ENCODE data around the gene TUT7.
"Not testable (repeated sequence)": the region's sequence is repeated elsewhere in the genome, so short reads cannot be mapped to it uniquely, and the experiment has no call there.

The TUT7 gene

DNA sequence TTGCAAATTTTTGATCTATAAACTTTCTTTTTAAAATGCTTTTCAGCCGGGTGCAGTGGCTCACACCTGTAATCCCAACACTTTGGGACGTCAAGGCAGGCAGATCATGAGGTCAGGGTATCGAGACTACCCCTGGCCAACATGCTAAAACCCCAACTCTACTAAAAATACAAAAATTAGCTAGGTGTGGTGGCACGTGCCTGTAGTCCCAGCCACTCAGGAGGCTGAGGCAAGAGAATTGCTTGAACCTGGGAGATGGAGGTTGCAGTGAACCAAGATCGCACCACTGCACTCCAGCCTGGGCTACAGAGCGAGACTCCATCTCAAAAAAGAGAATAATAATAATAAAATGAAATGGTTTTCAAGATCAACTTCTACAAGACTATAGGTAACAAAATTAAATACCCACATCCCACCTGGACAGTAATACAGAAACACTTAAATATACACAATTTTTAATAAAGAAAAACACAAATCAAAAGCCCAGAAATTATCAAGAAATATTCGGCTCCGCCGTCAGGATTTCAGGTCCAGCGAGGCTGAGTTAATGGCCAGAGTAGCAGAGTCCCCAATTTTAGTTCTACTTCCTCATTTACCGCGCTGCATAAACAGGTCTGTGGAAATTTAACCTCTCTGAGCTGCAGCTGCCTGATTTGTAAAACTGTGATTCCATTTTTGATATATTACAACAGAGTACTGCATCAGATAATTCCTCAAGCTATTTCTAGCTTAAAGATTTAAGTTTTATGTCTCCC, 4.0 kb downstream of the TUT7 start:
- DNase-seq = no peak

DNA sequence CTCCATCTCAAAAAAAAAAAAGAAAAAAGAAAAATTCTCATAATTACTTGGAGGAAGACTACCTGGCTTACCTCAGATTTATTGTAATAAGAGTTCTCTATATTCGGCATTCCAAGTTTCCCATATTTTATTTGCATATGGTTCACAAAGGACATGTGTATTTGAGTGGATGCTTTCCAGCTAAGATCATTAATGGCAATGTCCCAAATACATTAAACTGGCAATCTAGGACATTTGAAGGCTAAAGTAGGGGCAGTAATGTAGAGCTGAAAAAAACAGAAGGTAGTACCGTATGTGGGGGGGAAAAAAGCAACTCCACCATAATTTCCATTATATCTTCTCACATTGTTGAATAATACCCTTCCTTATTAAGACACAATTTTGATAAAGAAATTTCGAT, 4.9 kb downstream of the TUT7 start:
- peak in 1 of 2 experiments; percentile 18 for DNase-seq

DNA sequence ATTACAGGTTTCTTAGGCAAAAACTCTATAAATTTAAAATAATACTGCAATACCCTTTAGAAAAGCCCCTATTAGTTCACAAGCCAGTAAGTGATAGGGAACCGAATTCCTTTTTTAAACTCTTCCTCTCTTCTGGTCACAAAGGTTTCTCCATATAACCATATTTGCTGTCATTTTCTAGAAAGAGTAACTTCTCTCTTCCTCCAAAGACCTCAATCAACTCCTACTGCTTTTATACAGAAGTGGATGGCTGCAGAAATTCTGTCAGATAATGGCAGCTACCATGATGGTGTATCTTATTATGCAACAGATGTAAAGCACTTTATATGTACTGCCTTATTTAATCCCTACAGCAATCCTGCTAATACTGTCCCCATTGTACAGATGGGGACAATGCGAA, 6.2 kb downstream of the TUT7 start:
- DNase-seq = no peak

DNA sequence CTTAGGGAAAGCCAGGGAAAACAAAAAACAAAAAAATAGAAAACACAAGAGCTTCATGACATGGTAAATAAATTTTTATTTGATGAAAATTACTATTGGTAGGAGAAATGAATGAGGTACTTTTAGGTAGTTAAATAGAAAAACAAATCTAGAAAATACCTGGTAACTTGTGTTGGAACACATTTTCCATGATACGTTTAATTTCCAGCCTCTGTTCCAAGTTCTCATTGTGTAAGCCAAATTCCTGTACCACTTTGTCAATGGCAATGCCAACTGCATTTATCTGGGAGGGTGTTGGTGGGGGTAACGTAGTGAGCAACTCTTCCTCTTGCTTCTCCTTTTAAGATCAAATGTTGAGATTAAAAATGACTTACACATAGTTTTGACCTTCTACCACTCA, 9.4 kb downstream of the TUT7 start:
- DNase-seq = no peak

DNA sequence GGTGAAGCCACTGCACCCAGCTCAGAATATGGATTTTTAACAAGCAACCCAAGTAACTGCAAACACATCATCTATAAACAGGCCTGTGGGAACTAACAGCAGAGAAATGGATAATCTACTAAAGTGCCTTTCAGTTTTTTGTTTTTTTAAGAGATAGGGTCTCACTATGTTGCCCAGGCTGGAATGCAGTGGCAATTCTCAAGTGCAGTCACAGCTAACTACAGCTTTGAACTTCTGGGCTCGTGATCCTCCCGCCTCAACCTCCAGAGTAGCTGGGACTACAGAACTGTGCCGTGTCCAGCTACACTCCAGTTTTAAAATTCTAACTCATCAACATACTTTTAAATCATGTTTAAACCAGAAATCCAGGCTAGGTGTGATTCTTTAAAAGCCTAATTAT, 11.9 kb downstream of the TUT7 start:
- no peak for DNase-seq

DNA sequence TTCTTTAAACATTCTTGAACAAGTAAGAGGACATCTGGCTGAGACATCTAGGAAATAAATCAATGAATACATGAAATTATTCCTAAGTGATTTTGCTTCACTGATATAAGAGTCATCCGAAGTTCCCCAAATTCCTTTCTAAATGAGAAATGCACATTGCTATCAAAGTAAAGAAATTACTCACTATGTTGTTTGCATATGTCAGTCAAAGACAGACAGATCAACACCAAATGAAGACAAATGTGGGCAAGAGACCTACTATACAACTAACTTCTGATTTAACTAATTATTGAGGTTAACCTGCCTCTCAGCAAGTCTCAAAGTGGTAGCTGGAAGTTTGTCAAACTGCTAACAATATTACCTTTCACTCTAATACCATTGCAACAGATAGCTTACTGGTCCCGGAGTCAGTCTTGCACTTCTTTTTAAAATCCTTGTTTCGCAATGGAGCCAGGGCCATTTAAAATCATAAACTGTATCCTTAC, 13.2 kb downstream of the TUT7 start:
- DNase-seq = no peak

DNA sequence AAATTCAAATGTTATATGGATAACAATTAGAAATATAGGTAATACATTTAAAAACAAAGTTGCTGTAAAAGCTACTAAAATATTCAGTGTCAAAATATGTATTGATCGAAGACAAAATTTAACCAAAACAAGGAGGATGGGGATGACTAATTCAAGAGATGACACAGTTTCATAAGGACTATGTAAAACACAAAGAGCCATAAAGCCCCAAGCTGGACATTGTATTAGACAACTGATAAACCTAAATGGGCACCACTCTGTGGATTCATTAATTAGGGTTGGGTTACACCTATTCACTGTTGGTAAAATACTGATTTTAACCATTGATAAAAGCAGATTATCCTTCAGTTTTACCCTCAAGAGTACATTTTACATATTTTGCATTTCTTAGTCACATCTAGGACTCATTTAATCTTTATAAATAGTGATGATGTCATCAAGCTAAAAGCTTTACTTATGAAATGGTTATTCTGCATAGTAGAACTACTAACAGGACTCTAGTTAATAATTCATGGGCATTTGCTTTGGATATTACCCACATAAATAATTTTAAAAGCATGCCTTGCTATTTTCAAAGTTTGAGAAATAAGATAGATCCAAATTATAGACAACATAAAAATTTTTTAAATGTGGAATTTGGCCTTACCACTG, 13.7 kb downstream of the TUT7 start:
- no peak for DNase-seq

DNA sequence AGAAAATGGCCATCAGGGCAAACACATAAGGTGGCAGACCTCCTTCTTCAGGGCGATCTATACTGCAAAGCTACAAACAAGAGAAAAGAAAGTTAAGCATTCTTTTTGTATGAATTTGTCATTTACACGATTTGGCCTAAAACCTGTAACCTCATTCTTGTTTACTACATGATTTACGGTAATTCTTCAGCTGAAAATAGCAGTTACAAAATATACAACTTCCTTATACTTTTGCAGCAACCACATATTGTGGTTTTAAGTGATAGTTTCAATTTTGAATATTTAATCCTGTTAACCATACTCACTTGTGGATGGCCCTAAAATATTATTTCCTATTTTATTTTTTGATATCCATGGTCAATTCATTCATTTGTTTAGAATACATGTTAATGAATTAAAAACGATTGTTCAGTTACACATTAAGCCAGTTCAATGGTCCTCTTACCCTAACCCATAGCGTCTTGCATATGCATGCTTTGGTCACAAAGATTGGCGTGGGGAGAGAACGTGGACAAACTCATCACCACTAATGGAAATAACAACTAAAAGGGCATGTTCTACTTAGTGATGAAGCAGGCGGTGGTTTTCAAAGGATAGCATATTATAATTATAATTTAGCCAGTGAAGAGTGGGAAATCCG, 16.6 kb downstream of the TUT7 start:
- no peak for DNase-seq

DNA sequence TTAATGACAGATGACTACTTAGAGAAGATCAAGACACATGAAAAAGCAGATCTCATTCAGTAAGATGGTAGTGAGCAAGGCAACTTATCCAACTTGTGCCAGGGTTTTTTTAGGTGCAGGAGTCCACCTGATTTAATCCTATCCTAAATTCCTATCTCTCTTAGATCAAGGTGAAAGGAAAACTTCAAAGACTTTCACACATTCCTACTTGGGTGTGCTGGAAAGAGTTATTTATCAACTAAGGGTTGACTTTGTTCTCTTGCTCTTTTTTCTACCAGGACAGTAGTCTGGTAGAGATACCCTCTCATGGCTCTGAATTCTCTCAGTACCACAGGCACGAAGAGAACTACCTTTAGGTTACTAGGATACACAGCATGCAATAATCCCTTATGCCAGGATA, 18.2 kb downstream of the TUT7 start:
- DNase-seq = no peak

DNA sequence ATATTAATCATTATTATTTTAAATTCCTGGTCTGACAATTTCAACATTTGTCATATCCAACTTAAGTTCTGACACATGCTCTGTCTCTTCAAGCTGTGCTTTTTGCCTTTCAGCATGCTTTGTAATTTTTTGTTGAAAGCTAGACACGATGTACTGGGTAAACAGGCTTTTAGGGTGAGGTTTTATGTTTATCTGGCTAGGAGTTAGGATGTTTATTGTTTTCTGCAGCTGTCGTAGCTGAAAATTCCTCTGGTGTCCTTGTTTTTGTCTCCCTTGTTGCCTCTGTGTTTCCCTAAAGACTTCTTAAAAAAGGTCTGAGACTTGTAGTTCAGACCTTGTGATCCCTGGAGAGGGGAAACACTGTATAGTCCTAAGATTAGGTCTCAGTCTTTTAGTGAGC, 20.6 kb downstream of the TUT7 start:
- DNase-seq = no peak

DNA sequence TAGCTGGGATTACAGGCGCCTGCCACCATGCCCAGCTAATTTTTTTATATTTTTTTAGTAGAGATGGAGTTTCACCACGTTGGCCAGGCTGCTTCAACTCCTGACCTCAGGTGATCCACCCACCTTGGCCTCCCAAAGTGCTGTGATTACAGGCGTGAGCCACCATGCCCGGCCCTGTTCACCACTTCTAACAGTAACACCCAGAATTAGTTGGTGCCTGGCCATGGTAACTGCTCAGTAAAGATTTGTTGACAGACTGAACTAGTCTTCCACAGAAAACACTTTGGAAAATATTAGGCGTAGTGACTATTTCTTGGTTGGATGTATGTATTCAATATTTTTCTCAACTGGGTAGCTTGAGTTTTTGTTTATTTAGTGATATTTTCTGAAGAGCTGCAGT, 24.0 kb downstream of the TUT7 start:
- no peak for DNase-seq

DNA sequence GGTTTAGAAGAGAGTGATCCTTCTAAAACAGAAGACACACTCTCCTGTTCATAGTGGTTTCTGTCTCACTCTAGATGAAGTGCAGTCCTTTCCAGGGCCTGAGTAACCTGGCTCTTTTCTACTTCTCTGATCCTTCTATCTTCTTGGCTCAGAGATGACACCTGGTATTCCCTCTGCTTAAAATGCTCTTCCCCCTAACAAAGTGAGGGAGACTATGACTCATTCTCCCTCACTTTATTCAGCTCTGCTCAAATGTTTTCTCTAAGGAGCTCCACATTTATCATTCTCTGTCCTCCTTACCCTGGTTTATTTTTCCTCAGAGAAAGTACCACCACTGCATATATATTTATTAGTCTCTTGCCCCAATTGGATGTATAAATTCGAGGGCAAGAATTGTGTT, 24.6 kb downstream of the TUT7 start:
- no peak for DNase-seq

DNA sequence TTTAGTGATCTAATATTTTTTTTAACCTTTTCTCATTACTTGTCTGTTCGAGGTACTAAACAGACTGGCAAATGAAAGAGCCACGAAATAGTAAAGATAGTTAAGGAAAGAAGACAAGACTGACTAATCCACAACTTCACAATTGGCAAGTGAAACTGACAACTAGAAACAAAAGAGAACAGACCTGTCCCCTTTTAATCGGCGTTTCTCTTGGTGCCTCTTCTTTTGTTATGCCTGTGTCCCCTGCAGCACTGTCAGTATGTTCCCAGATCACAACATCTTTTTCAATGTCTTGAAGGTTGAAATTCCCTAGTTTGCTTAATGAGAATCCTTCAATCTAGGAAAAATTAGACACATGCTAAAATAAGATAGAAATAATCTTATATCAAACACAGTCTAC, 26.1 kb downstream of the TUT7 start:
- no peak for DNase-seq

DNA sequence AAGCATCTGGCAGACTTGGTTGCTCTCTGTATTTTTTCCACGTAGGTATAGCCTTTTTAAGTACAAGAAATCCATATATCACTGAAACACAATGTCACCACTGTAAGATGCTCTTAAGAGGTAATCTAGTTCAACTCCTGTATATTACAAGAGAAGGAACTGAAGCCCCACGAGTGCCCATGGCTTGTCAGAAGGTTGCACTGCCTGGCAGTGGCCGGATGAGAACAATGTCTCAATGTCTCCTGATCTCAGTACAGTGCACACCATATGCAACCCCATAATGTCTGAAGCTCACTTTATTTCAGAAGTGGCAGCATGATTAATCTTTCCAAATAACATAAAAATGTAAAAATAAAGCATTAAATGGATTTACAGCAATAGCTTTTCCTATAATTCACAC, 27.7 kb downstream of the TUT7 start:
- no peak for DNase-seq

DNA sequence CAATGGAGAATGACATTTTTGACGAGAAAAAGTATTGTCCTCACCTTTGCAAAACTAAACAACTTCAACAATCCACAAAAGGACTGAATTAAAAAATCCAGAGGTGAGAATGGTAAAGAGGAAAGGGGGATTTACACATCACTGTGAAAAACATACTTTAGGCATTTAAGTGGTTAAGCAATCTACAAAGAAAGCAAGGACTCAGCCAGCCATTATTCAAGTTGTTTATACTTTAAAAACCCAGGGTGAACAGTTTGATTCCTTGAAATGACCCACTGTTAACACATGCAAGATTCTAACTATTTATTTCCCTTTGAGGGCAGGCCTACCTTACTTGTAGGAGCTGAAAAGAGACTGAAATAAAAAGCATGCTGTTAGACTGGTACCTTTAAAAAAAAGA, 29.3 kb downstream of the TUT7 start:
- DNase-seq = no peak

DNA sequence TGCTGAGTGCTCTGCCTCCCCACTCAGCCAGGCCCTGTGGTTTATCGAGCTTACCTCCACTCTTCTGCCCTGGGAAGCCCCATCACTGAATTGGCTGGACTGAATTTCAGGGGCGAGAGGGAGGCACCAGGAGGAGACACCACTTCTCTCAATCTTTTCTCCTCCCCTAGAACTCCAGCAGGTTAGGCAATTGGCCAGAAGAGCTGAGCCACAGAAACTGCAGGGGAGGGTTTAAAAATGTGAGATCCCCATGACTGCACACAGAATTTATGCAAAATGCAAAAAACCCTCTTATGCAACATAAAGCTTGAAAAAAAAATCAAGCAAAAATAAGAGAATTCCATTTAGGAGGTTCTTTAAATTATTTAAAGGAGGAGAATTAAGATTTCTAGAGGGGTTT, 29.9 kb downstream of the TUT7 start:
- DNase-seq = no peak

DNA sequence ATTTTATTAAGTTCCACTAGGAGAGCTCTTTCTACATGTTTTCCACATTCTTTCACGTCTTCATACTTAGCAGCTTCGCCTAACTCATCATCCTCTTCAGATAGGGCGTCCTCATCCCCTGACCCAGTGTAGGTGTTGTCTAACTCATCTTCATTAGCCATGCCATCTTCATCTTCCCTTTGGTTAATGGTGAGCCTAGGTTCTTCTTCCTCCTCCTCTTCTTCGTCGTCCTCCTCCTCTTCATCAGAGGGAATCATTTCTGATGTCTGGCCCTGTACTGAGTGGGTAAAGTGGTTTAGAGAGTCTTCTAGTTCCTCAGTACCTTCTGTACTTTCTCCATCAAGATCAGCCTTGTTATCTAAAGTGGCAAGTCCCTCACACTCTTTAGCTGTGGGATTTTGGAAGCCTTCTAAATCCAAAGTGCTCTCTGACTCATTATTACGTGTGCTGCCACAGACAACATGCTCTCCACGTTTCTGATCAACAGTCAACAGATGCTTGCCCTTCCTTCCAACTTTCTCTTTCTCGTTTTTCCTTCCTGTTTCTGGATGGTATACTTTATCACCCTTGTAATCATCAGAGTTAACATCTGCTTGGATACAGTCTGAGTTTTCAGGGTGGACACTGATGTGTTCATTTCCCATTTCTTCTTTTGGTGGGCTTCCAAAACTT, 31.1 kb downstream of the TUT7 start:
- no peak for DNase-seq

DNA sequence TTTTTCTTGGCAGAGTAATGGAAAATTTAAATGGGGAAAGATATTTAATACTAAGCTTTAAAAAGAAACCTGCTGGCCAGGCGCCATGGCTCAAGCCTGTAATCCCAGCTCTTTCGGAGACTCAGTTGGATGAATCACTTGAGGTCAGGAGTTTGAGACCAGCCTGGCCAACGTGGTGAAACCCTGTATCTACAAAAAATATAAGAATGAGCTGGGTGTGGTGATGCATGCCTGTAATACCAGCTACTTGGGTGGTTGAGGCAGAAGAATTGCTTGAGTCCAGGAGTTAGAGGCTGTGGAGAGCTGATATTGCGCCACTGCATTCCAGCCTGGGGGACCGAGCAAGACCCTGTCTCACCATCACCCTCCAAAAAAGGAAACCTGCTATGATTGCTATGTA, 32.8 kb downstream of the TUT7 start:
- DNase-seq = no peak

DNA sequence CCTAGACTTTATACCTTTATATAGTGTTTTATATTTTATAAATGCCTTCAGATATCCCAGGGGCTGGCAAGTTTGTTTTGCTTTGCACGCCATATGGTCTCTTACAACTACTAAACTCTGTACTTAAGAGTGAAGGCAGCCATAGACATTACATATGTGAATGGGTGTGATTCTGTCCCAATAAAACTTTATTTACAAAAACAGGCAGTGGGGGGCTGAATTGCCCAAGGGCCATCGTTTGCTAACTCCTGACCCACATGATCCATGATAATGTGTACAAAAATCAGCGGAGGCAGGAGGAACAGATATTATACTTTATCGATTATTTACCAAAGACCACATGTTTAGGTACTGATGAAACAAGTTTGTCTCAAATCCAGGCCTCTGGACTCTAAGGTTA, 36.0 kb downstream of the TUT7 start:
- no peak for DNase-seq

DNA sequence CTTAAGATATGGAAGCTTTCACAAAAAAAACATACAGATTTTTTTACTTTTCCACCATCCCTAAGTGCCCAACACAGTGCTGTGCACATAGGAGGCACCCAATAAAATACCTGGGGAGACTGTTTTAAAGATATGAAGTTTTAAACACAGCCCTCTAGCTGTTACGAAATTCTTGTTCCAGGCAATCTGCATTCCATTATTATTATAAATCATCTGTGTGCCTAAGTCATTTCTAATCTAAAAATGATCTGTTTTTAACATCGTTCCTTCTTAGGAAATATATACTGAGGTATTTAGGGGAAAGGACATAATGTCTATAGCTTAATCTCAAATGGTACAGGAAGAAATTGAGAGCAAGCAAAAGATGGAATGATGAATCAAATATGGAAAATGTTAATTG, 39.1 kb downstream of the TUT7 start:
- DNase-seq = no peak

DNA sequence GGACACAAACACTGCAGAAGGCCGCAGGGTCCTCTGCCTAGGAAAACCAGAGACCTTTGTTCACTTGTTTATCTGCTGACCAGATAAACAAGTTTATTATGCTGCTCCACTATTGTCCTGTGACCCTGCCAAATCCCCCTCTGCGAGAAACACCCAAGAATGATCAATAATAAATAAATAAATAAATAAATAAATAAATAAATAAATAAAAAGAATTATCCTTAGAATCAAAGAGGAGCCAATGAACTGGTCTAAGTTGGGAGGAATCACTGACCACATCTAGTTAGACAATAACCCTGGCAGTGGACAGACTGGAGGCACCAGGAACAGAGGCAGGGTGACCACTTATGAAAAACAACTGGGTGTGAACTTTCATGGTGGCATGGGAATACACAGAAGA, 41.3 kb downstream of the TUT7 start:
- DNase-seq = not testable (repeated sequence)

DNA sequence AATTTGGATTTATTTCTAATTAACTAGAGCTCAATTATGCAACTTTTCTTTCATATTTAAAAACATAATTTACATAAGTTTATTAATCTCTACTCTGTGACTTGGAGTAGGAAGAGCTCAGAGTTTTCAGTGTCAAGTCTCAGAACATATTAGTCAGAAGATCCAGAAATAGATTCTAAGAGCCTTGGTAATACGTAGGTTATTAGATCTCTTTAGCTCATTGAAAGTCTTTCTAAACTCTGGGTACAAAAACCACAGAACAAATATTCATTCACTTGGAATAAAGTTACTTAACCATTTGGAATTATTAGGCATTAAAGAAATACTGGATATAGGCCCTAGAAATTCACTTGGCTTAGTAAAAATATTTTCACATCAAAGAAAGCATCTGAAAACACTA, 45.5 kb downstream of the TUT7 start:
- no peak for DNase-seq

DNA sequence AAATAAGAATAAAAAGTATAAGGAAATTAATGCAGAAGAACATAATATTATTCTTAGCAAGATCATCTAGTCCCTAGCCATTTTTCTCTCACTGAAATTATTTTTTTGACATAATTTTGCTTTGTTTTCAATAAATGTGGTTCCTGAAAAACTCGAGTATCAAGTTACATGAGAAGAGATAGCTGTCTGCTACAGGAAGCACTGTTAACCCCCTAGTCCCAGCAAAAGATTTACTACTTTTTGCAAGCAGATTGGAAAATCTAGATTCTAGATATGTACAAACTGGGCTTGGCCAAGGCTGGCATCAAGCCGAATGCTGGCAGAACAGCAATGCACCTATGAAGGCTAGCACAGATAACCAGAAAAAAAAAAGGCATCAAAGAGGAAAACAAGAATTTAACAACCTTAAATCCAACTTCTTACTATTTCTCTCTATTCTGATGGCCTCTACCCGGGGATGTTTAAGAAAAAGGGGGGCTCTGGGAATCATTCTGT, 49.9 kb downstream of the TUT7 start:
- DNase-seq = no peak

Data from SW 1271 (cell line).